SU-DHL-6 (cell line): Measurements from ENCODE around the gene ITIH3.

ENCODE experiments used
- H2AFZ ChIP-seq: fragments of 200-600 bp; sonication (generic); 2 replicates; pipeline ENCODE4 v1.6.1; 2014; ENCODE audit warnings: low read depth, mild to moderate bottlenecking, moderate library complexity, mixed read lengths, antibody characterized with exemption, low read length; ENCODE audit not compliant: severe bottlenecking
- H3F3A ChIP-seq: fragments of 200-600 bp; shearing (Covaris generic); 2 replicates; pipeline ENCODE4 v1.6.0; 2016; ENCODE audit warnings: antibody characterized with exemption, mild to moderate bottlenecking; ENCODE audit not compliant: insufficient read depth
- H3K27ac ChIP-seq: fragments of 200-600 bp; sonication (generic); 2 replicates; pipeline ENCODE4 v1.5.1; 2016; ENCODE audit warnings: low read depth, mild to moderate bottlenecking, low read length, moderate library complexity, mixed read lengths
- H3K27me3 ChIP-seq: fragments of 200-600 bp; sonication (generic), shearing (Covaris generic); 2 replicates; pipeline ENCODE4 v1.6.0; 2014; ENCODE audit warnings: mild to moderate bottlenecking, low read length
- H3K36me3 ChIP-seq: fragments of 200-600 bp; sonication (generic); 2 replicates; pipeline ENCODE4 v1.6.1; 2014; ENCODE audit warnings: mild to moderate bottlenecking, low read length, mixed read lengths
- H3K4me2 ChIP-seq: fragments of 300-600, 200-600 bp; shearing (Covaris generic), sonication (generic); 2 replicates; pipeline ENCODE4 v1.6.0; 2014; ENCODE audit warnings: low read length, low read depth, mild to moderate bottlenecking; ENCODE audit not compliant: poor library complexity, severe bottlenecking
- H3K4me3 ChIP-seq: fragments of 200-600 bp; sonication (generic); 2 replicates; pipeline ENCODE4 v1.5.1; 2014; ENCODE audit warnings: antibody characterized with exemption, low read length, mild to moderate bottlenecking, mixed read lengths; ENCODE audit not compliant: insufficient read depth, poor library complexity, severe bottlenecking
- H3K79me2 ChIP-seq: fragments of 200-600 bp; sonication (generic); 2 replicates; pipeline ENCODE4 v1.6.1; 2014; ENCODE audit warnings: mild to moderate bottlenecking, low read length, moderate library complexity; ENCODE audit not compliant: insufficient read depth
- H3K9ac ChIP-seq: fragments of 200-600 bp; sonication (generic); 2 replicates; pipeline ENCODE4 v1.7.0; 2014; ENCODE audit warnings: mild to moderate bottlenecking, low read length
- H3K9me2 ChIP-seq: fragments of 200-600 bp; sonication (generic); replicated peaks from 2 replicates; pipeline ENCODE4 v1.6.1; 2014; ENCODE audit warnings: low read length; ENCODE audit not compliant: insufficient read depth
- H3K9me3 ChIP-seq: fragments of 200-600 bp; sonication (generic); 2 replicates; pipeline ENCODE4 v1.6.1; 2014; ENCODE audit warnings: low read length, mixed read lengths; ENCODE audit not compliant: insufficient read depth
- H4K20me1 ChIP-seq: fragments of 200-600 bp; sonication (generic); 2 replicates; pipeline ENCODE4 v1.6.1; 2014; ENCODE audit warnings: low read depth, mild to moderate bottlenecking, antibody characterized with exemption, low read length, moderate library complexity, mixed read lengths
- CTCF ChIP-seq: fragments of 200-600 bp; sonication (generic); IDR thresholded peaks from one replicate; pipeline ENCODE4 v1.5.1; 2017; ENCODE audit warnings: antibody characterized with exemption, mild to moderate bottlenecking, low read length, moderate library complexity; ENCODE audit not compliant: insufficient read depth, poor library complexity, severe bottlenecking
- EZH2phosphoT487 ChIP-seq: fragments of 200-600 bp; sonication (generic), shearing (Covaris generic); conservative IDR thresholded peaks from 2 replicates; pipeline ENCODE4 v1.6.1; 2018; ENCODE audit warnings: mild to moderate bottlenecking, antibody characterized with exemption, low read length, moderate library complexity, mixed read lengths

The ITIH3 gene

GRCh38 chr3:52843108-52843865 is 48.7 kb downstream of the ITIH3 start:
- no peaks in the 10 kb centered on the region for H3K9me3 ChIP-seq

GRCh38 chr3:52843881-52844280 is 49.3 kb downstream of the ITIH3 start:
- H3K27ac ChIP-seq: no peak overlapping the region
- no peak overlapping the region for H2AFZ ChIP-seq
- H3K4me2 ChIP-seq: no peak overlapping the region
- TF ChIP-seq CTCF (no peak), EZH2phosphoT487 (no peak)
- no peaks in the 10 kb centered on the region for H4K20me1 ChIP-seq
- H3K9ac ChIP-seq: no peak overlapping the region
- H3K79me2 ChIP-seq: no peaks in the 10 kb centered on the region
- H3K4me3 ChIP-seq: no peak overlapping the region
- no peaks in the 10 kb centered on the region for H3F3A ChIP-seq
- H3K9me3 ChIP-seq: no peaks in the 10 kb centered on the region
- H3K27me3 ChIP-seq: no peaks in the 10 kb centered on the region
- H3K36me3 ChIP-seq: no peaks in the 10 kb centered on the region
- H3K9me2 ChIP-seq: no peaks in the 10 kb centered on the region

More at GRCh38 chr3:52843108-52843865, 48.7 kb downstream of the ITIH3 start:
- no peaks in the 10 kb centered on the region for H4K20me1 ChIP-seq
- no peak overlapping the region for H3K4me2 ChIP-seq
- H3K9ac ChIP-seq: no peak overlapping the region
- H3K36me3 ChIP-seq: no peaks in the 10 kb centered on the region
- no peaks in the 10 kb centered on the region for H3K79me2 ChIP-seq
- H3F3A ChIP-seq: no peaks in the 10 kb centered on the region
- H2AFZ ChIP-seq: no peak overlapping the region
- no peak overlapping the region for H3K27ac ChIP-seq
- no peak overlapping the region for H3K4me3 ChIP-seq
- H3K27me3 ChIP-seq: no peaks in the 10 kb centered on the region
- no peaks in the 10 kb centered on the region for H3K9me2 ChIP-seq
- TF ChIP-seq CTCF (no peak), EZH2phosphoT487 (no peak)

GRCh38 chr3:52844290-52844975 is 49.8 kb downstream of the ITIH3 start:
- H3K36me3 ChIP-seq: no peaks in the 10 kb centered on the region
- TF ChIP-seq EZH2phosphoT487: no peak
- no peak for TF ChIP-seq CTCF
- H3K9me2 ChIP-seq: no peaks in the 10 kb centered on the region
- no peak overlapping the region for H3K9ac ChIP-seq
- H3F3A ChIP-seq: no peaks in the 10 kb centered on the region
- H3K9me3 ChIP-seq: no peaks in the 10 kb centered on the region
- H4K20me1 ChIP-seq: no peaks in the 10 kb centered on the region
- no peak overlapping the region for H3K4me2 ChIP-seq
- H3K4me3 ChIP-seq: no peak overlapping the region
- H3K27ac ChIP-seq: no peak overlapping the region
- no peak overlapping the region for H2AFZ ChIP-seq
- no peaks in the 10 kb centered on the region for H3K27me3 ChIP-seq
- H3K79me2 ChIP-seq: no peaks in the 10 kb centered on the region
